Measurements from ENCODE around the gene IL4. TPM values are rescaled to one million over a fixed set of nuclear protein-coding genes. Genes with fewer than 3 reads are reported as not detected.

The IL4 gene
- total RNA-seq, 1 experiment from 2014 or later = not detected

- TF ChIP-seq ZNF232 (CRISPR knock-in tag; IDR thresholded peaks at IDR 0.05) (no peak), CREM (CRISPR knock-in tag; IDR thresholded peaks at IDR 0.05) (no peak), PREB (CRISPR knock-in tag; IDR thresholded peaks at IDR 0.05; ENCODE audit: borderline replicate concordance) (no peak), NFE2L1 (CRISPR knock-in tag; IDR thresholded peaks at IDR 0.05) (no peak), USF1 (CRISPR knock-in tag; IDR thresholded peaks at IDR 0.05) (no peak)
Measured at GRCh38 chr5:132659598-132660493, 13.9 kb upstream of the IL4 start (continued).

- Mint-ChIP-seq H3K27ac (no peak overlapping the region), H3K36me3 (no peaks in the 10 kb centered on the region), H3K4me1 (peaks cover 11% of the 10 kb centered on the region), H3K9me3 (no peaks in the 10 kb centered on the region), H3K27me3 (ENCODE audit: low read depth) (peaks cover 18% of the 10 kb centered on the region), H3K4me3 (no peak overlapping the region)
- DNase-seq (ENCODE audit: low spot score) = no peak
- POLR2A ChIA-PET = no interaction called here
- no peak for ATAC-seq
- CTCF ChIA-PET = interaction anchor here (0.9 kb wide), 1 partner anchor 159 kb away, joined by 3 read pairs; no protein-coding TSS in a partner anchor
- TF ChIP-seq TCF7 (CRISPR knock-in tag; IDR thresholded peaks at IDR 0.05; ENCODE audit: low read depth) = no peak
- TF ChIP-seq ZBTB21 (CRISPR knock-in tag; IDR thresholded peaks at IDR 0.05; ENCODE audit: borderline replicate concordance) = no peak
- TF ChIP-seq TEAD4 (CRISPR knock-in tag; IDR thresholded peaks at IDR 0.05) = no peak
- no peak for TF ChIP-seq TP53 (CRISPR knock-in tag; IDR thresholded peaks at IDR 0.05)
- TF ChIP-seq ZBTB43 (CRISPR knock-in tag; IDR thresholded peaks at IDR 0.05) = no peak
- TF ChIP-seq SMAD4 (CRISPR knock-in tag; IDR thresholded peaks at IDR 0.05) = no peak
- TF ChIP-seq ZNF219 (CRISPR knock-in tag; IDR thresholded peaks at IDR 0.05; ENCODE audit: borderline replicate concordance) = no peak
- TF ChIP-seq ETV6 (CRISPR knock-in tag; IDR thresholded peaks at IDR 0.05) = no peak
Measured at GRCh38 chr5:132661231-132662003, 12.4 kb upstream of the IL4 start.

GRCh38 chr5:132662004-132662401 is 11.8 kb upstream of the IL4 start:
- no peak overlapping the region for H3K27ac Mint-ChIP-seq
- peaks cover 8% of the 10 kb centered on the region; the same call in 1 of the 2 replicates for H3K4me1 Mint-ChIP-seq
- ChIA-PET CTCF (interaction anchor here (0.9 kb wide), 1 partner anchor 158 kb away, joined by 3 read pairs; no protein-coding TSS in a partner anchor), POLR2A (no interaction called here)
- peaks cover 12% of the 10 kb centered on the region for H3K27me3 Mint-ChIP-seq (ENCODE audit: low read depth)
- TF ChIP-seq TP53 (CRISPR knock-in tag; IDR thresholded peaks at IDR 0.05) = no peak
- no peak for TF ChIP-seq JAZF1 (CRISPR knock-in tag; IDR thresholded peaks at IDR 0.05)
- no peak for TF ChIP-seq ETV6 (CRISPR knock-in tag; IDR thresholded peaks at IDR 0.05)
- no peak for TF ChIP-seq SMAD3 (CRISPR knock-in tag; IDR thresholded peaks at IDR 0.05; ENCODE audit: borderline replicate concordance)
- TF ChIP-seq ZNF671 (CRISPR knock-in tag; IDR thresholded peaks at IDR 0.05) = no peak
- no peak for TF ChIP-seq ZNF416 (CRISPR knock-in tag; IDR thresholded peaks at IDR 0.05)
- TF ChIP-seq MAX (CRISPR knock-in tag; IDR thresholded peaks at IDR 0.05) = no peak
- no peak for TF ChIP-seq NR1H2 (CRISPR knock-in tag; IDR thresholded peaks at IDR 0.05)
- TF ChIP-seq TCF7 (CRISPR knock-in tag; IDR thresholded peaks at IDR 0.05; ENCODE audit: low read depth) = no peak
- no peak for TF ChIP-seq E2F1 (CRISPR knock-in tag; IDR thresholded peaks at IDR 0.05)
- ATAC-seq (no peak), DNase-seq (ENCODE audit: low spot score) (no peak)
- H3K4me3 Mint-ChIP-seq = no peak overlapping the region
- no peaks in the 10 kb centered on the region for H3K9me3 Mint-ChIP-seq
- H3K36me3 Mint-ChIP-seq = no peaks in the 10 kb centered on the region

Data from WTC11 (cell line).